ENCODE measurements around the gene ZNF316.

The ZNF316 gene

GRCh38 chr7:6691103-6691502, 54.0 kb downstream of the ZNF316 start:
- DNase-seq (ENCODE audit: low read depth) = no peak

DNA sequence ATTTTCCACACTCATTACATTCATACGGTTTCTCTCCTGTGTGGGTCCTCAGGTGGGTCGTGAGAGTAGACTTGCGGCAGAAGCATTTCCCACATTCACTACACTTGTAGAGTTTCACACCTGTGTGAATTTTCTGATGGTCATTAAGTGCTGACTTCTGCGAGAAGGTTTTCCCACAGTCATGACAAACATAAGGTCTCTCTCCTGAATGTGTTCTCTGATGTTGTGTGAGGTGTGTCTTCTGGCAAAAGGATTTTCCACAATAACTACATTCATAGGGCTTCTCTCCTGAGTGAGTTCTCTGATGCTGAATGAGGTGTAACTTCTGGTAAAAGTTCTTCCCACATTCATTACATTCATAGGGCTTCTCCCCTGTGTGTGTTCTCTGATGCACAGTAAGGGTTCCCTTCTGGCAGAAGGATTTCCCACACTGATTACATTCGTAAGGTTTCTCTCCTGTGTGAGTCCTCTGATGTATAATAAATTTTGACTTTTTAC, 54.5 kb downstream of the ZNF316 start:
- no peak for DNase-seq (ENCODE audit: low read depth)

GRCh38 chr7:6700793-6701192, 63.7 kb downstream of the ZNF316 start:
- no peak for DNase-seq (ENCODE audit: low read depth)

DNA sequence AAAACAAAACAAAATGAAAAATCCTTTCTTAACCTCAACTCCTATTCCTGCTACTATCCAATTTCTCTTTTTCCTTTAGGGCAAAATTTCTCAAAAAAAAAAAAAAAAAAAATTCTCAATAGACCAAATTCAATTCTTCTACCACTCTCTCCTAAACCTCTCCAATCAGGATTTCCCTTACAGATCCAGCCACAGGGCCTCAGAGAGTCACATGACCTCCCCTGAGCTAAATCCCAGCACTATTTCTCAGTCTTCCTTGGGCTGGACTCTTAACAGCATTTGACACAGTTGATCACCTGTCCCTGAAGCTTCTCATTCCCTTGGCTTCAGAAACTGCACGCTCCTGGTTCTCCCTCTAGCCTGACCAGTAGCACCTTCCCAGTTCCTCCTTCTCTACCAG, 64.7 kb downstream of the ZNF316 start:
- DNase-seq (ENCODE audit: low read depth) = no peak
